HG03432 (cell line): Measurements from ENCODE around the gene CD47.

ENCODE experiments used
- ATAC-seq: cut with Tn5 transposase; IDR thresholded peaks from one replicate; pipeline ENCODE4 v1.9.1; 2021; ENCODE audit warnings: mild to moderate bottlenecking, moderate library complexity; ENCODE audit not compliant: unreplicated experiment

Gene CD47

GRCh38 chr3:108093021-108093420, 2.2 kb upstream of the CD47 start:
- ATAC-seq: no peak

- no peak for ATAC-seq
Observed at GRCh38 chr3:108092501-108092900, 1.7 kb upstream of the CD47 start.

- no peak for ATAC-seq
Observed at GRCh38 chr3:108091498-108092250, 843 bp upstream of the CD47 start.

GRCh38 chr3:108090049-108090700, 656 bp downstream of the CD47 start:
- ATAC-seq: no peak

- no peak for ATAC-seq
Observed at GRCh38 chr3:108089579-108089978, 1.3 kb downstream of the CD47 start.

- peak; percentile 36 for ATAC-seq
Observed at GRCh38 chr3:108088697-108089096, 2.1 kb downstream of the CD47 start.

GRCh38 chr3:108088146-108088545, 2.7 kb downstream of the CD47 start:
- ATAC-seq: no peak

- no peak for ATAC-seq
Observed at GRCh38 chr3:108086653-108087052, 4.2 kb downstream of the CD47 start.

GRCh38 chr3:108085810-108086350, 5.0 kb downstream of the CD47 start:
- ATAC-seq: no peak

- no peak for ATAC-seq
Observed at GRCh38 chr3:108085370-108085769, 5.5 kb downstream of the CD47 start.

GRCh38 chr3:108079877-108080276, 11.0 kb downstream of the CD47 start:
- ATAC-seq: no peak

- ATAC-seq: no peak
Observed at GRCh38 chr3:108079043-108079442, 11.8 kb downstream of the CD47 start.

GRCh38 chr3:108076564-108076963, 14.3 kb downstream of the CD47 start:
- ATAC-seq: no peak

- no peak for ATAC-seq
Observed at GRCh38 chr3:108073764-108074431, 16.9 kb downstream of the CD47 start.

GRCh38 chr3:108071368-108071767, 19.5 kb downstream of the CD47 start:
- ATAC-seq: no peak

GRCh38 chr3:108070356-108070755, 20.5 kb downstream of the CD47 start:
- no peak for ATAC-seq

GRCh38 chr3:108067768-108068167, 23.1 kb downstream of the CD47 start:
- ATAC-seq: peak; percentile 51

- no peak for ATAC-seq
Observed at GRCh38 chr3:108065096-108065495, 25.7 kb downstream of the CD47 start.

- no peak for ATAC-seq
Observed at GRCh38 chr3:108064293-108064887, 26.4 kb downstream of the CD47 start.

- peak; percentile 79 for ATAC-seq
Observed at GRCh38 chr3:108062051-108062450, 28.8 kb downstream of the CD47 start.

GRCh38 chr3:108060331-108060730, 30.5 kb downstream of the CD47 start:
- ATAC-seq: no peak
